GM18858 (cell line): ENCODE results near the gene NAV2.

ENCODE experiments used
- ATAC-seq: cut with Tn5 transposase; IDR thresholded peaks from one replicate; pipeline ENCODE4 v1.9.1; 2021; ENCODE audit not compliant: unreplicated experiment

NAV2 gene

DNA sequence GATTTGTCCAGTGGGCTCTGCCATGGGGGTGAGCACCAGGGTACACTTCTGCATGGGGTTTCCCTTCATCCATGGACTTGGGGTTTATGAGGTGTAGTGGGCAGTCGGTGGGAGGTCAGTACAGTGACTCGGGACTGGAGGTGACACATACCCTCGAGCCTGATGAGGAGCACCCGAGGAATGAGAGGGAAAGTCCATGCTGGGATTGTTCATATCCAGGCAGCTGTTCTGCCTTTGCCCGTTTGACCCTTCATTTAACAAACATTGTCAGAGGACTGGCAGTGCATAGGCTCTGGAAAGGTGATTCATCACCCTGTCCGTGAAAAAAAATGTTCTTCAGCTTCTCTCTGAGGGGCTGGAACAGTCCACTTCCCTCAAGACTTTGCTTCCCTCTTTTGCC is 2.7 kb downstream of the NAV2 start:
- no peak for ATAC-seq

- no peak for ATAC-seq
Measured at GRCh38 chr11:19718051-19718450, 5.4 kb downstream of the NAV2 start.

- ATAC-seq = no peak
Measured at GRCh38 chr11:19718951-19719350, 6.3 kb downstream of the NAV2 start.

- ATAC-seq = no peak
Measured at GRCh38 chr11:19719960-19720359, 7.3 kb downstream of the NAV2 start.

DNA sequence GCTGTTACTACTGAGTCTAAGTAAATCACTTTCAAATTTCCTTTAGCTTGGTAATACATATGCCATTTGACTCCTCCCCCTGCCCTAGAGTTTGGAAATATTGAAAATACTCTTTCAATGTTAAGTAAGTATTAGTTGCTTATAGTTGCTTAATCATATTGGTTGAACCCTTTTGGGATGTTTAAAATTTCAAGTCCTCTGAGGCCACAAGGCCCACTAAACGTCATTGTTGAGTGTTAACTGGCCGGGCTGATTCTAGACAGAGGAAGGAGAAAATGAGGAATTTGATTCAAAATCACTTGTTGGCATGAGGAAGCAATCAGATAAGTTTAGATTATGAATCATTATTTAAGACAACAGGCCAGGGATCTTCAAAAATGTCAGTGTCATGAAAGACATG is 8.5 kb downstream of the NAV2 start:
- no peak for ATAC-seq

GRCh38 chr11:19722702-19723101 is 10.1 kb downstream of the NAV2 start:
- no peak for ATAC-seq

DNA sequence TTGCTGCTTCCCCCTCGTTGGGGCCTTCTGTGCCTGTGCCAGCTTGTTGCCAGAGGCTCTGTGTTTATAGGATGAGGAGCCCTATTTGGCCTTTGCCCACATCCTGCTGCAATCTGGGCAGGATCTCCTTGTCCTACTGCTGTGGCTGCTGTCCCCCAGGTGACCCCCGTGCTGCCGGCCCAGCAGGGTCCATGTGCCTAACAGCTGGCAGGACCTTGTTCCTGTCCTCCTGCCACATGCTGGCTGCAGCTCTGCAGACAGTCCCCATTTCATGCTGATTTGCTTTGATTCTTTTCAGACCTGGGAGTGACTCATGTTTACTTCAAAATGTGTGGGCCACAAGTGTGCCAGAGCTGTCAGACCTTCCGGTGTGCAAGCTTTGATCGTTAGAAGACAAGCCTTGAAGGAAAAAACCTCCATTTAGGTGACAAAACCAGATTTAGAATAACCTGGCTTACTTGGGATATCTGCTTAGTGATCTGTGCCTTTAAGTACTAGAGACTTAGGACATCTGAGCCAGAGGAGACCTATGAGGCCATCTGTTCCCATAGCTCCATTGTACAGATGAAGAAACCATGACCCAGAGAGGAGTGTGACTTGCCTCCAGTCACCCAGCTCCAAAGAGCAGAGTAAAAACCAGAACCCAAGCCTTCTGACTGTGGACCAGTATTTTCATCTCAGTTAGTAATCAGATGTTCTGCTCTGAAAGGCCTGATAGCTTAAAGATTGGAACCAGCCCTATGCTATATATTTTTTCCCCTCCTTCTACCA is 11.1 kb downstream of the NAV2 start:
- ATAC-seq = no peak

- ATAC-seq = no peak
Measured at GRCh38 chr11:19724765-19725164, 12.1 kb downstream of the NAV2 start.

- no peak for ATAC-seq
Measured at GRCh38 chr11:19725379-19726079, 12.9 kb downstream of the NAV2 start.

- ATAC-seq = no peak
Measured at GRCh38 chr11:19727246-19727645, 14.6 kb downstream of the NAV2 start.

DNA sequence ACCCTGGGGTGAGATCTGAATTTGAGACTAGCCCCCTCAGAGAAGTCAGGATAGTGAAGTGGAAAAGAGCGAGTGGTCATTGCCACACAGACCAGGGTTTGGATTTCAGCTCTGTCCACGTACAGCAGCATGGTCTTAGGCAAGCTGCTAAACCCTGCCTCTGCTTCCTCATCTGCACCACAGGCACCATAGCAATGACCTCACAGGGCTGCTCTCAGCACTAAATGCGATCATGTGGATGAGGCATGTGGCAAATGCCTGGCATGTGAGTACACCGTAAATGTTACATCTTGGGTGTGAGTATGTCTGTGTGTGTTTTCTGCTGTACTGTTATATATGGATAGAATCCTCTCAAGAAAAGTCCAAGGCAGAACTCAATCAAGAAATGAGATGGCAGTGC is 15.8 kb downstream of the NAV2 start:
- ATAC-seq = no peak

GRCh38 chr11:19729141-19729540 is 16.5 kb downstream of the NAV2 start:
- ATAC-seq = no peak

DNA sequence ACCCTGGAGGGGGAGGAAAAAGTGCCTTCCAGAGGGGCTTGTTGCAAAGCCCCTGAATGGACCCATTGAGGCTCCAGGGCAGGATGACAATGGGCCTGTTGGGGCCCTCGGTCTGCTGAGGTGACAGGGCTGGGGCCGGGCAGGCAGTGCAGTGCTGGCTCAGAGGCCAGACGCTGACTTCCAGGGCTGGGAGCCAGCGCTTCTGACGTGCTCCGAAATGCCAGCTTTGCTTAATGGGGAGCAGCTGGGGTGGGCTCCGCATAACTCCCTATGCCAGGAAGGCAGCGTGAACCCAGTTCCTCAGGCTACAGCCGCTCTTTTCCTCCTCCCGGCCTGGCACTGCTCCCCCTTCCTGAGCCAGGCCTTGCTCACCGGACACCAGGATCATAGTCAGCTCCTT is 17.7 kb downstream of the NAV2 start:
- no peak for ATAC-seq

- no peak for ATAC-seq
Measured at GRCh38 chr11:19734171-19734570, 21.5 kb downstream of the NAV2 start.

DNA sequence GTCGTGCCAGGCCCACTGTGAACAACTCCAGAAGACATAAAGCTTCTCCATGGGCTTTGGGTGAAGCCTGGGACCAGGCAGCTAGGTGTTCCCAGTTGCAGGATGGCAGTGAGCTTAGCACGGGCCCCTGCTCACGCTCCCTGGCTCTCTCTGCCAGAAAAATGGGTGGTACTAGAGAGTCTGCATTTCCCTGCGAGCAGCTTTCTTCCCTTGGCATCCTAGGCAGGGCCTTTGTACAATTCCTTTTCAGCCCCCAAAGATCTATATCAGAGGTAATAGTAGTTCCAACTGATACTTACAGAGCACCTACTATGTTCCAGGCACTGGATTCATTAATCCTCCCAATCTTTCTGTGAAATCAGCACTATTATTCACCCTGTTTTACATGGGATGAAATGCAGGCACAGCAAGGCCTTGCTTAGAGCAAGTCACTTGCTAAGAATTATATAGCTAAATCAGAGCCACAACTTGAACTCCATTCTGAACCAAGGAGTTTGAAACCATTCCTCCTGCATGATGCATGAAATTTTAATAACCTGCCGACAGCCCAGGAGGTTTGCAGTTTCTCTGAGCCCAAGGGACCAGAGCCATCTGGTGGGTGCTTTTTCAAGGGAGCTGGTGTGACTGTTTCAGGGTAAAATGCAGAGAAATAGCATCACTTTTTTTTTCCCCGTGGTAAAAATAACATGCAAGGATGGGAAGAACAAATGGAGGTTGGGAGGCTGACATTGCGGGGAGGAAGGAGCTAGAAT is 22.7 kb downstream of the NAV2 start:
- no peak for ATAC-seq

DNA sequence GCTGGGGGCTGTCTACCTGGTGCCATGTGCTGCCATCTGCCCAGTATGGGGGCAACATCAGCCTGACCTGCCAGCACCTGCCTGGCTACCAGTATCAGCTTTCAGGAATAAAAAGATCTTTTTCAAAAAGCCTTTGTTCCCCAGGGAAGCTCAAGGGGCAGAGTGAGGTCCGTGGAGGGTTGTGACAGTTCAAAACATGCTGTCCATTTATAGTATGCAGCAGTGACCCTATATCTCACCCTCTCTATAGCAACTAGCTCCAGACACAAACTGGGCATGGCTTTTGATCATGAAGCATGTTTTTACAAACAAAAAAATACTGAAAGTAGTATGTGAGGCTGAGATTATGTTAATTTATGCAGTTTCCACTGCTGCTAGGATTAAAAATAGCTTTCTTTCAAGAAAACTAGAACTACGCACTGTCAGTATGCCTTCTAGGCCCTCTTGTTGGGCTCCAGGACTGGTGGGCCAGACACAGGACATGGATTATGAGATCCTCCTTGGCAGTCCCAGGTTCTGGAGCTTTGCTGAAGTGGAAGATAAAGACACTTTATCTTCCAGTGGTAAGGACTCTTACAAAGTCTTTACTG is 23.4 kb downstream of the NAV2 start:
- ATAC-seq = no peak

DNA sequence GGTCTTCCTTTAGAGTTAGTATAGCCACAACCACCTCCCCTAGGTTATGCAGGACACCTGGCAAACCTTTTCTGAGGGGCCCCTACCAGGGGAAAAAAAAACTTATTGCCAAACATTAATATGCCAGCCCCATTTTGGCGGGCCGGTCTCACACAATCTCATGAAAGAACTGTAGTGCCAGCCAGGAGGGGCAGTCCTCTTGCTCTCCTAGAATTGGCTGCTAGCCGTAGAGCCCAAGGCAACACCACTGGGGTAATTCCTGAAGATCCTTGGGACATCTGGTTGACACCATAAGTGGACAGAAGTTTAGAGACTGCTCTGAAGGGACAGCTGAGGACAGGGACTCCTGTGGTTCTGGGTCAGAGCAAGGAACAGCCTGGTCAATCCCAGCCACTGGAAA is 24.2 kb downstream of the NAV2 start:
- no peak for ATAC-seq

DNA sequence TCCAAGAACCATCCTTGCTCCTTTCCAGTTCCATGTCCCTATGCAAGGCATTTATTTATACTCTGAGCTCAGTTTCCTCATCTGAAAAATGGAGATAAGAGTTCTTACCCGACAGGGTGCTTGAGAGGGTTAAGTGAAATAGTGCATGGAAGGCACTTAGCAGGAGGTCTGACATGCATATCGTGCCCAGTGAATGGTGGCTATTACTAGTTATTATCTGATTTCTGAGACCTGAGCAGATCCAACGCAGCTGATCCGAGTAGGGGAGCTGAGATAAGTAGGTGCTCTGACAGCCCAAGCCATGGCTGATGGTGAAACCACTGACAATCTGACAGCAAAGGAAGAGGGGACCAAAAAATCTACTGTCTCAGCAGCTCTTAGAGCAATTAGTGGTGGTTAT is 24.9 kb downstream of the NAV2 start:
- no peak for ATAC-seq

DNA sequence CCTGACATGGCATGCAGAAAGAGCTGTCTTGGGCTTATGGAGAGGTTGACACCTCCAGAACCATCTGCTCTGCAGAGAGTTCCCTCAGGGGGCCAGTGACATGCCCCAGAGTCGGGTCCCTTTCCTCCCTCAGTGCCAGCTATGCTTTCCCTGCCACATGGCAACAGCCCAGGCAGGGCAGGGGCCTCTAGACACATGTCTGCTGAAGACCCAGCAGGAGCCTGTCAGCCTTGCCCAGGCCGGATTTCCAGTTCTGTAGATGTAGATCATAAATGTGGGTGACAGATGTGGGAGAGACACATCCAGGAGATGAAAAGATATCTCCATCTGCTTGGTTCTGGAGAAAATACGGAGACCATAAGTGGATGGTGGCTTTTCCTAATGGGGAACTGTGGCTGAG is 25.5 kb downstream of the NAV2 start:
- no peak for ATAC-seq

GRCh38 chr11:19739872-19740271 is 27.2 kb downstream of the NAV2 start:
- no peak for ATAC-seq

GRCh38 chr11:19740586-19740985 is 27.9 kb downstream of the NAV2 start:
- no peak for ATAC-seq
